HUDEP-2 (cell line): ENCODE data around the gene LSM14A.
"Not testable (repeated sequence)": the region's sequence is repeated elsewhere in the genome, so short reads cannot be mapped to it uniquely, and the experiment has no call there.

Experiments
- DNase-seq, 76 experiments: peaks; one replicate each; lab custom pipeline; 2025; ENCODE audit not compliant: unreplicated experiment in 76 of 76; lab: John Stamatoyannopoulos, UW

LSM14A gene

DNA sequence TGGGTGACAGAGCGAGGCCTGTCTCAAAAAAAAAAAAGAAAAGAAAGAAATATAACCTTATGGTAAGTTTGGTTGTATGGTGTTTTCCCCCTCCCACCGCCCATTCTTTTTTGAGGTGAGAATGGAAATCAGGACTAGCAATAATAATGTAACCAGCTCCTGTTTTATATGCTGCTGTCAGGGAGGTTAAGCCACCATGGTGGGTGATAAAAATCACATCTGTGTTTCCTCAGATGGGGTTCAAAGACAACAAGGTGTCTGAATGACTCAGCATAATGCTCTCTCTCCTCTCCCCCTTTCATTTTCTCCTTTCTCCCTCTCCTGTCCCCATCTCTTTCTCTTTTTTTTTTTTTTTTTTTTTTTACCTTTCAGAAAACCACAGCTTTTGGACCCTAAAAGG lies 53.7 kb downstream of the LSM14A start:
- no peak for DNase-seq

DNA sequence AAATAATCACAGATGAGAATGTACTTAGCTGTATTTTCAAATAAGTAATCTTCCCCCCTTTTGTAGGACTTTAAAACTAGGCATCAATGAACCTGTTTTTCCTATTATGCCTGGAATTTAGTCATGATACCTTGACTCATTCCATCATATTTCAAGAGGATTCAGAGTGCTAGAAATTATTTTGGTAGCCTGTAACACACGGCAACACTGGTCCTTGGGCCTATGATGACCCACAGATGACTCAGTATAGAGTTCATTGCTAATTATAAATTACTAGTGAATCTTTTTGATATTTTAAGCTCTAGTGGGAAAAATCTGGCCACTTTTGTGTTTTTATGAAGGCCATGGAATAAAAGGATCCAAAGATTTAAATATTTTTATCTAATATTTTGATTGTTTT lies 56.0 kb downstream of the LSM14A start:
- DNase-seq = no peak

DNA sequence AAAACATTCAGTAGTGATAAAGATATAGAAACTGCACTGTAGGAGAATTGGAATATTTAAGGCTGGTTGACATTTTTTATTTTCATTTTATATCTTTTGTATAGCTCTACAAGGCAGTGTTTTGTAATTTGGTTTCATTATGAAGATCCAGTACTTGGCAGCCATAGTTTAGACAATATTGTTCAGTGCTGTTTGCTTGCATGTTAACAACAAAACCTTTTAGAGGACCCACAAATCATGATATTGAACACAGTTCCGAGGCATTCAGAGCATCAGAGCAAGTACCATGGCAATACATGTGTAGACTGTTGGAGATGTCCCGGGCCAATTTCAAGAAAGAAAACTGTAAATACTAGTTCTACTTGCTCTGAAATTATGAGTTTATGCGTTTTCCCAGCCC lies 56.5 kb downstream of the LSM14A start:
- DNase-seq = no peak

DNA sequence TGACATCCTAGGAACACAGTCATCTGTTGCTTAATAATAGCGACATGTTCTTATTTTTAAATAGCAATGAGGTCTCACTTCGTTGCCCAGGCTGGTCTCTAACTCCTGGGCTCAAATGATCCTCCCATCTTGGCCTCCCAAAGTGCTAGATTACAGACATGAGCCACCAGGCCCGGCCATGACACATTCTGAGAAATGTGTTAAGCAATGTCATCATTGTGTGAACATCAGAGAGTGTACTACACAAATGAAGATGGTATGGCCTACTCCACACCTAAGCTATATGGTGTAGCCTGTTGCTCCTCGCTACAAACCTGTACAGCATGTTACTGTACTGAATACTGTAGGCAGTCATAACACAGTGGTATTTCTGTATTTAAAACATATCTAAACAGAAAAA lies 57.4 kb downstream of the LSM14A start:
- no peak for DNase-seq

DNA sequence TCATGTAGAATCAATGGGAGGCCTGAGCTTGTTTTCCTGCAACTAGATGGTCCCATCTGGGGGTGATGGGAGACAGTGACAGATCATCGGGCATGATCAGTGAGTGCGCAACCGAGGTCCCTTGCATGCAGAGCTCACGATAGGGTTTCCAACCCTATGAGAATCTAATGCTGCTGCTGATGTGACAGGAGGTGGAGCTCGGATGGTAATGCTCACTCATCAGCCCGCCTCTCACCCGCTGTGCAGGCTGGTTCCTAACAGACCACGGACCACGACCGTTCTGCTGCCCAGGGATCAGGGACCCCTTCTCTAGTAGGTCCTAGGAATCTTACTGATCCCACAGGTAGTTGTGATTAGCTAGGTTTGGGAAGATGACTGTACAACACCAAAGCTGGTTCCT lies 58.5 kb downstream of the LSM14A start:
- DNase-seq = no peak

DNA sequence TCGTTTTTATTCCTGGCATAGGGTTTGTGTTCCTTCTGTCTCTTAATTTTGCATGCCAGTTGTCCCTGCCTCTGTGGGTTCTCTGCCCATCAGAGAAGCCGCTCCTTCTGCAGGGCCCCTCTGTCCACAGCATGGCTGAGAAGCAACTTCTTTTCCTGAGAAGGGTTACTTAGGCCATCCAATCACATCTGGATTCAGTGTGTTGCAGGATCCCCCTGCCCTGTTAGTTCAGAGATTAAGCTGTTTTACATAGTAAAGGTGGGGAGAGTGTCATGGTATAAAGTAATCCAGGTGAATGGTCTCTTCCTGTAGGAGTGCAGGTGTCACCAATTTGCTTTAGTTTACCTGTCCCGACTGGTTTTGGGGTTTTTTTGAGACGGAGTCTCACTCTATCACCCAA lies 59.1 kb downstream of the LSM14A start:
- no peak for DNase-seq

DNA sequence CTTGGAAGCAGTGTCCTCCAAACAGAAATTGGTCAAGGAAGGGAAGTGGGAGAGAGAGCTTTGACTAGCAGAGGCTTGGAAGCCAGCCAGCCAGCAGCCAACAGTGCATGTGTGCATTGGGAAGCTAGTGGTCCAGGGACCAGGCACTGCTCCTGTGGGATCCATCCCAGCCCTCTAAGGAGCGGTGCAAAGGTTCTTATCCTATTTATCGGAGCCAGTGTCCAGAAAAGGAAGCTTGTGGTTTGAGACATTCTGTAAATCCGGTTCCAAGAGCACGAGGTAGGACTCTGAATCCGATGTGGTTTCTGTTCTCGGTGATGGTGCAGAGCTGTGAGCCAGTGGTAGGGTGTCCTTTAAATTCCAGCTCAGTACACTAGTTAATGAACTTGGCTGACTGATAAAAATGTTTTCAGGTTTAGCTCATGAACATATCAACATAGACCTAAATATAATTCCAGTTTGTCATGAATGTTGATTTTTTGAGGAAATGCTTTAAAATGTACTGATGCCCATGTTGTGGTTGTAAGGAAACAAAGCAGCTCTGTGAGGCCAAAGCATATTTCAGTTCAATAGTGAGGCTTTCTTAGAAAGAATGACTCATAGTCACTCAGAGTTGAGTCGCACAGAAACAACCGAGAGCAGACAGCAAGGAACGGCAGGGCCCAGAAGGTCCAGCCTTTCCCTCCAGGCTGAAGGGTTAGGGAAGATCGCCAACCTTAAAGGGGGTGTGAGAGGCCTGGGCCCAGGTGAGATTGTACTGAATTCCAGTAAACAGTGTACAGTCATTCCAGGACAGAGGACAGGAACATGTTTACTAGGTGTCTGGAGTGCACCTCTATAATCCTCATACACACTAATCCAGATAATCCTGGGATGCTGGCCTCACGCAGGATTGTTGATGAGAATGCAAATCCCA lies 60.5 kb downstream of the LSM14A start:
- peak in 27 of 76 experiments; percentile 7 to 57 (median 23) for DNase-seq

DNA sequence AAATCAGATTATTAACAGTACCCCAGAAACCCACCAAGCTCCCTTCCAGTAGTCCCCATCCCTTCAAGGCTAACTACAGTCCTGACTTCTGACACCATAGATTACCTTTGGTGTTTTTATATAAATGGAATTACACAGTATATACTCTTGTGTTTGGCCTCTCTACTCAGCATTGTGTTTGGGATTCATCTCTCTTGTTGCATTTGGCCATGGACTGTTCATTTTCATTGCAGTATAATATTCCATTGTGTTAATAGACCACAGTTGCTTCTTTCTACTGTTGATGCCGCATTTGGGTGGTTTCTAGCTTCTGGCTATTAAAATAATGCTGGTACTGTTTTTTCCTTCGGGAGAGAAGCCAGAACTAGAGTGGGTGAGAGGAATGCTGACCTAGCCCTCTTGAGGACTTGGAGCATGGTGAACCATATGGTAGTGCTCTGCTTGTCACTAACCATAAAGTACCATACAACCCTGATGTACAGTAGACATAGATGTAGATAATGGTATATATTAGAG lies 63.2 kb downstream of the LSM14A start:
- no peak for DNase-seq

DNA sequence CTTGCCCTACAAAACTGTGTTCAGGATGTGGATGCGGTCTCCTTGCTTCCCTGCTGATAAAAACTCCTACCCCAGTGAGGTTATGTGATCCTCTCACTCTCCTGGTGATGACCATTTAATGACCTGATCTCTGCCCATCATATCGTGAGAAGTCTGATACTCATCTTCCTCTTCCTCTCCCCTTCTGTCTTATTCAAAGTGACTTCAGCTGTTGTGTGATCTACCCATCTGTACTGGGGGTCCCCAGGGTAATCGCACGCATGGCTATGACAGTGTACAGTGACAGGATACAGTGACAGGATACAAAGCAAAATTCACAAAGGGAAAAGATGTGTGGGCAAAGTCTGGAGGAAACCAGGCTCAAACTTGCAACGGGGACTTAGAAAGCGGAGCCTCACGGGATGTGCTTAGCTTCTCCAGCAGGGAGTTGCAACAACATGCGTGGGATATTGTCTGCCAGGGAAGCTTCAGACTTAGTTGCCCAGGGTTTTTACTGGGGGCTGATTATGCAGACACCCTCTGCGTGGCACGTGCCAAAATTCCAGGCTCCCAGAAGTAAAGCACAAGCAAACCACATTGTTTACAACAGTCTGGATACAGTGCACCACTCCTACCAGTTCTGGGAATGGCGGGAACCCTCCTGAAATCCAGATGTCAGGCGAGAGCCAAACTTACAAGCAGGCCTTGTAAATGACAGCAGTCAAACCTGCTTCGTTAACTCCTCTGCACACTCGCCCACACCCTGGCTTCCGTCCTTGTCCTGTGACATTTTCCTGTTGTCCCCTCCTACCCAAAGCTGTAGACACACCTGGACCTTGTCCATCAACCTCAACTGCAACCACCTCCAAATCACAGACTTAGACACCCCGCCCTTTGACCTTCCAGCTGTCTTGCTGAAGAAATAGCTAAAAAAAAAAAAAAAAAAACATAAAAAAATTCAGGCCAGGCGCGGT lies 64.0 kb downstream of the LSM14A start:
- no peak for DNase-seq

DNA sequence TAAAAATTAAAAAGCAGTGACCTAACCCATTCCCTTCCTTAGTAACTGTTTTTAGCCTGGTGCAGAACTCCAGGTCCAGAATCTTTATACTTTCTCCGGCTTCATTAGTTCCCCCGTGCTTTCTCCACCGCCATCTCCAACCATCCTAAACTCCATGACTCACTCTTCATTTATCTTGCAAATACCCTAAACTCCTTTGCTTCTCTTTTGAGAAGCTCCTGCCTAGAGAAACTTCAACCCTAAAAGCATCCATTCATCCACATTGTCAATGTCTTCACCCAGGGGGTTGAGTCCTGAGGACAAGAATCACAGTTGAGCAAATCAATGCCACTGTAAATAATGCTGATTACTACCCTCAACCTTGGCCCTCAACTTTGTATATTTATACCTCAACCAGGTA lies 65.0 kb downstream of the LSM14A start:
- no peak for DNase-seq

DNA sequence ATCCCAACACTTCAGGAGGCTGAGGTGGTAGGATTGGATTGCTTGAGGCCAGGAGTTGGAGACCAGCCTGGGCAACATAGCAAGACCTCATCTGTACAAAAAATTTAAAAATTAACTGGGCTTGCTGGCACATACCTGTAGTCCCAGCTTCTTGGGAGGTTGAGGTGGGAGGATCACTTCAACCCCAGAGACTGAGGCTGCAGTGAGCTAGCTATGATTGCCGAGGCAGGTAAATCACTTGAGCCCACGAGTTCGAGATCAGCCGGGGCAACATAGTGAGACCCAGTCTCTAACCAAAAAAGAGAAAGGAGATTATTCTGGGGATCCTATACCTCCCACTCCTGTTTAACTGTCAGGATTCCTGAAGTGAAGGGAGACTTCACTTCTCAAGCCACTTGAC lies 65.6 kb downstream of the LSM14A start:
- DNase-seq = no peak

DNA sequence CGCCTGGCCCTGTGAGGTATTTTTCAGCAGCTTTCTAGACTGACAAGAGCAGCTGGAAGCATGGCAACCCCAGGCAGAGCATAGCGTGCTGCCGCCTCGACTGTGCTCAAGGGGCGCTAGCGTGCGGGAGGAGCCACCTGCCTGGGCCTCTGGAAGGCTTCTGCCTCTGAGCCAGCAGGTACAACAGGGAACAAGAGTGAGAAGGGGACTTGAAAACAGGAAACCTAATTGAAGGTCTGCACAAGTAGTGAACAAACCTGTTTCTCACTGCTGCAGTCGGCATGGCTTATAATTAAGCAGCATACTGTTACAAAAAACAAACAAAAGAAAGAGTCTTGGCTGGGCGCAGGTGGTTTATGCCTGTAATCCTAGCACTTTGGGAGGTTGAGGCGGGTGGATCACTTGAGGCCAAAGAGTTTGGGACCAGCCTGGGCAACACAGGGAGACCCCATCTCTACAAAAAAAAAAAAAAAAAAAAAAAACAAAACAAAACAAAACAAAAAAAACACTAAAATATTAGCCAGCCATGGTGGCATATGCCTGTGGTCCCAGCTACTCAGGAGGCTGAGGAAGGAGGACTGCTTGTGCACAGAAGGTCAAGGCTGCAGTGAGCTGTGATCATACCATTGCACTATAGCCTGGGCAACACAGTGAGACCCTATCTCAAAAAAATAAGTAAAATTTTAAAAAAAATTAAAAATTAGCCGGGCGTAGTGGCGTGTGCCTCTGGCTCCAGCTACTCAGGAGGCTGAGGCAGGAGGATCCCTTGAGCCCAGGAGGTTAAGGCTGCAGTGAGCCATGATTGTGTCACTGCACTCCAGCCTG lies 69.4 kb downstream of the LSM14A start:
- DNase-seq = peak in 15 of 76 experiments; percentile 12 to 47 (median 22)

DNA sequence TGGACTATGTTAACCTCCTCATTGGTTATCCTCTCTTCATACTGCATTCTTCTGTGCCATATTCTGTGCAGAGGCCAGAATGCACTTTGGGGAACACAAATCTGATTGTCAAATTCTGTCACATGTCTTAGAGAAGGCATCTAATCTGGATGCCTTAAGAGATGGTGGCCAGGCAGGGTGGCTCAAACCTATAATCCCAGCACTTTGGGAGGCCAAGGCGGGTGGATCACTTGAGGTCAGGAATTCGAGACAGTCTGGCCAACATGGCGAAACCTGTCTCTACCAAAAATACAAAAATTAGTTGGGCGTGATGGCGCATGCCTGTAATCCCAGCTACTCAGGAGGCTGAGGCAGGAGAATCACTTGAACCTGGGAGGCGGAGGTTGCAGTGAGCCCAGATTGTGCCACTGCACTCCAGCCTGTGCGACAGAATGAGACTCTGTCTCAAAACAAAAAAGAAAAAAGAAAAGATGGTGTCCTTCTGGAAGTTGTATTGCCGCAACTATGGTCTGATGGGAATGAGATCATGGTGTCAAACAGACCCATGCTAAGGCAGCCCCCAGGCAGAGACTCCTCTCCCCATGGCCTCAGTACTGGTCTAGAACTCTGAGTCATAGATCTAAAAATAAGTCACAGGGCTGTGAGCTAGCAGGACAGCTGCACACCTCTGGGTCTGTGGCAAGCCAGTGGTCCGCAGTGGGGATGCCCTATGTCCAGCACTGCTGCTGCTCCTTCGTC lies 71.0 kb downstream of the LSM14A start:
- not testable (repeated sequence) for DNase-seq

DNA sequence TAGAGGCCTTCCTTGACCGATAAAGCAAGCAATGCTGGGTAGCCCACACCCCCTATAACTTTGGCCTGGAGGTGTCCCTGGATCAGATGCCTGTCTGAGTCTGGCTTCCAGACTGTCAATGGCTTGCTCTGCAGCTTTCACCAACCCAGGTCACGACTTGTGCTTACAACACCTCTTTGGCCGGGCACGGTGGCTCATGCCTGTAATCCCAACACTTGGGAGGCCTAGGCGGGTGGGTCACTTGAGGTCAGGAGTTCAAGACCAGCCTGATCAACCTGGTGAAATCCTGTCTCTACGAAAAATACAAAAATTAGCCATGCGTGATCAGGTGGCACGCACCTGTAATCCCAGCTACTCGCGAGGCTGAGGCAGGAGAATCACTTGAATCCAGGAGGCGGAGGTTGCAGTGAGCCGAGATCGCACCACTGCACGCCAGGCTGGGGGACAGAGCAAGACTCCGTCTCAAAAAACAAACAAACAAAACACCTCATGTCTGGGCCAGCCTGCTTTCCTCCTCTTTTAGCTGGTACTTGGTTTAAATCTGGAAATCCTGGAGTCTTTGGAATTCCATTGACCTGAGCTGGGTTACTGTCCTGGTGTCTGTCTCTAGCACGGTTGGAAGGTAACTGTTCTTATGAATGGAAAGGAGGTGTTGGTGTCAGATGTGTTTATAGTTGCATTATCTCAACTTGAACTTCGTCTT lies 71.7 kb downstream of the LSM14A start:
- DNase-seq = no peak

DNA sequence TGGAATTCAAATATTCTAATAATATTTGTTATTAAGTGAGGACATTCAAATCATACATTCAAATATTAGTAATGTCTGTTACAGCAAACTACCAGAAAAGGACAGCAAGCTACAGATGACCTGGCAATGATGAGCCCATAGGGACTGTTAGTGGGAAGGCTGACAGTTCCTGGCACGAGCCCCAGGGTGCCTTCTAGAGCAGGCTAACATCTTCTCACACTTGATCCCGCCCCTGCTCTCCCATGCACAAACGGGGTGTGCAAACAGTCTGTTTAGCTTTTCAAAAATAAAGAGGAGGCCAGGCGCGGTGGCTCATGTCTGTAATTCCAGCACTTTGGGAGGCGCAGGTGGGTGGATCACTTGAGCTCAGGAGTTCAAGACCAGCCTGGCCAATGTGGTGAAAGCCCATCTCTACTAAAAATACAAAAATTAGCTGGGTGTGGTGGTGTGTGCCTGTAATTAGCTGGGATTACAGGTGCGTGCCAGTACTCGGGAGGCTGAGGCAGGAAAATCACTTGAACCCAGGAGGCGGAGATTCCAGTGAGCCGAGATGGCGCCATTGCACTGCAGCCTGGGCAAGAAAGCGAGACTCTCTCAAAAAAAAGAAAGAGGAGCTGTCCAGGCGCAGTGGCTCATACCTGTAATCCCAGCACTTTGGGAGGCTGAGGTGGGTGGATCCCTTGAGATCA lies 72.5 kb downstream of the LSM14A start:
- DNase-seq = peak in 2 of 76 experiments; percentile 9 to 16

DNA sequence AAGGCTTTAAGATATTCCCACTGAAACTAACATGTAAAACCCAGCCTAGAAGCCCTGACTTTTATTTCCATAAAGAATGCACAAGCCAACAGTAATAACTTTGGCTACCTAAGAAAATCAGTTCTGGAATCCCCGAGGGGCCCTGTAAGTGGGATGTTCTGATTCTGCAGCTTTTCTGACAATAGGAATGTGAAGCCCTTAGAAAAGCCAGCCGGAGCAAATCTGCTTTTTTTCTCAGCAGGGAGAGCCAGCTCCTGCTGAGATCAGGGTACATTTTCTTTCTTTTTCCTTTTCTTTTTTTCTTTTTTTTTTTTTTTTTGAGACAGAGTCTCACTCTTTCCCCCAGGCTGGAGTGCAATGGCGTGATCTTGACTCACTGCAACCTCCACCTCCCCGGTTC lies 74.0 kb downstream of the LSM14A start:
- no peak for DNase-seq

DNA sequence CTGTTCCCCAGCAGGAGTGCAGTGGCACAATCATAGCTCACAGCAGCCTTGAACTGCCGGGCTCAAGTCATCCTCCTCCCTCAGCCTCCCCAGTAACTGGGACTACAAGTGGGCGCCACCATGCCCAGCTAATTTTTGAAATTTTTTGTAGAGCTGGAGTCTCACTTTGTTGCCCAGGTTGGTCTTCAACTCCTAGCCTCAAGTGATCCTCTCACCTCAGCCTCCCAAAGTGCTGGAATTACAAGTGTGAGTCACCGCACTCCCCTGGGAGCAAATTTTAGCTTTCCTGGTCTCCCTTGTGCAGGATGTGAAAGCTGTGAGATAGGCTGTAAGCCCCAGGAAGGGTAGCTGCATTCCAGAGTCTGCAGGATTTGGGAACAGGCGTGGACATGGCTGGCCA lies 76.6 kb downstream of the LSM14A start:
- DNase-seq = no peak

DNA sequence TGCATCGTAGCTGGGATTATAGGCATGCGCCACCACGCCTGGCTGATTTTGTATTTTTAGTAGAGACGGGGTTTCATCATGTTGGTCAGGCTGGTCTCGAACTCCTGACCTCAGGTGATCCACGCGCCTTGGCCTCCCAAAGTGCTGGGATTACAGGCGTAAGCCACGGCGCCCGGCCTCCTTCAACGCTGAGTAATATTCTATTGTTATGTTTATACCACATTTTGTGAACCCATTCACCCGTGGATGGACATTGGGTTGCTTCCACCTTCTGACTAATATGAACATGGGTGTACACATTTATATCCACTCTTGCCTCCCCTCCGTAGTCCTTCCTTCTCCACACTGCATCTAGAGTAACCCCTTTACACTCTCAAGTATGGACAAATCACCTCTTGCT lies 80.9 kb downstream of the LSM14A start:
- not testable (repeated sequence) for DNase-seq

DNA sequence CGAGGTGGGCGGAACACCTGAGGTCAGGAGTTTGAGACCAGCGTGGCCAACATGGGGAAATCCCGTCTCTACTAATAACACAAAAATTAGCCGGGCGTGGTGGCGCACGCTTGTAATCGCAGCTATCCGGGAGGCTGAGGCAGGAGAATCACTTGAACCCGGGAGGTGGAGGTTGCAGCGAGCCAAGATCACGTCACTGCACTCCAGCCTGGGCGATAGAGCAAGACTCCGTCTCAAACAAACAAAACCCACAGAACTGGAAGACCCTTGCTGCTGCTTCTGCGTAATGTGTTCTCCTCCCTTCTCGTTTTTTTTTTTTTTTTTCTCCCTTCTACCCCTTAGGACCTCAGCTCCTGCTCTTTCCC lies 81.4 kb downstream of the LSM14A start:
- not testable (repeated sequence) for DNase-seq
